Mucosa of stomach (tissue), 1 donor: ENCODE data around the gene GRB7.
"Not testable (repeated sequence)": the region's sequence is repeated elsewhere in the genome, so short reads cannot be mapped to it uniquely, and the experiment has no call there.

ENCODE experiments used
- H3K27me3 ChIP-seq: one replicate; pipeline ENCODE4 v1.7.0; 2013; ENCODE audit warnings: mild to moderate bottlenecking, low read length; ENCODE audit not compliant: control insufficient read depth, insufficient read depth
- H3K36me3 ChIP-seq: one replicate; pipeline ENCODE4 v1.7.0; 2013; ENCODE audit warnings: low read length; ENCODE audit not compliant: control insufficient read depth, insufficient read depth
- H3K4me1 ChIP-seq: one replicate; pipeline ENCODE4 v1.7.0; 2013; ENCODE audit warnings: mild to moderate bottlenecking, low read length; ENCODE audit not compliant: control insufficient read depth, insufficient read depth
- H3K4me3 ChIP-seq: one replicate; pipeline ENCODE4 v1.7.0; 2013; ENCODE audit warnings: low read length
- H3K9ac ChIP-seq: one replicate; pipeline ENCODE4 v1.7.0; 2013; ENCODE audit warnings: mild to moderate bottlenecking, low read length, moderate library complexity
- H3K9me3 ChIP-seq: one replicate; pipeline ENCODE4 v1.7.0; 2013; ENCODE audit warnings: mild to moderate bottlenecking, low read length, moderate library complexity; ENCODE audit not compliant: control insufficient read depth
- donor health status: Pancreatic carcinoma.

Gene GRB7

GRCh38 chr17:39737760-39738567 lies at the start of gene GRB7:
GRB7 (plus strand) TSS chr17:39737938; CDS start chr17:39742302, 4,364 bp downstream.
- H3K27me3 ChIP-seq: peaks cover 15% of the 10 kb centered on the region
- H3K9me3 ChIP-seq: no peaks in the 10 kb centered on the region
- H3K9ac ChIP-seq: peak within 1 kb of the TSS; percentile 93
- peak within 1 kb of the TSS; percentile 71 for H3K4me3 ChIP-seq
- no peaks in the 10 kb centered on the region for H3K36me3 ChIP-seq
- peaks cover 34% of the 10 kb centered on the region for H3K4me1 ChIP-seq

- Histone ChIP-seq H3K27me3 (no peaks in the 10 kb centered on the region), H3K4me1 (peaks cover 21% of the 10 kb centered on the region), H3K36me3 (no peaks in the 10 kb centered on the region), H3K9ac (peak overlapping the region; percentile 77), H3K4me3 (peak overlapping the region; percentile 62), H3K9me3 (no peaks in the 10 kb centered on the region)
Observed at GRCh38 chr17:39688475-39688835, 49.3 kb upstream of the GRB7 start.

- Histone ChIP-seq H3K36me3 (no peaks in the 10 kb centered on the region), H3K4me3 (no peak overlapping the region), H3K9ac (peak overlapping the region; percentile 77), H3K9me3 (no peaks in the 10 kb centered on the region), H3K27me3 (no peaks in the 10 kb centered on the region), H3K4me1 (peaks cover 21% of the 10 kb centered on the region)
Observed at GRCh38 chr17:39688945-39689344, 48.8 kb upstream of the GRB7 start.

GRCh38 chr17:39694593-39694992 lies 43.1 kb upstream of the GRB7 start:
- Histone ChIP-seq H3K9me3 (no peaks in the 10 kb centered on the region), H3K36me3 (no peaks in the 10 kb centered on the region), H3K4me3 (no peak overlapping the region), H3K4me1 (peaks cover 5% of the 10 kb centered on the region), H3K9ac (no peak overlapping the region), H3K27me3 (no peaks in the 10 kb centered on the region)

GRCh38 chr17:39695089-39695474 lies 42.7 kb upstream of the GRB7 start:
- Histone ChIP-seq H3K36me3 (no peaks in the 10 kb centered on the region), H3K4me1 (peaks cover 6% of the 10 kb centered on the region), H3K27me3 (no peaks in the 10 kb centered on the region), H3K4me3 (no peak overlapping the region), H3K9ac (no peak overlapping the region), H3K9me3 (no peaks in the 10 kb centered on the region)

GRCh38 chr17:39696731-39697130 lies 41.0 kb upstream of the GRB7 start:
- Histone ChIP-seq H3K4me1 (peaks cover 8% of the 10 kb centered on the region), H3K9me3 (no peaks in the 10 kb centered on the region), H3K27me3 (no peaks in the 10 kb centered on the region), H3K9ac (no peak overlapping the region), H3K36me3 (no peaks in the 10 kb centered on the region), H3K4me3 (no peak overlapping the region)

- no peak overlapping the region for H3K9ac ChIP-seq
- H3K4me3 ChIP-seq: no peak overlapping the region
- H3K36me3 ChIP-seq: no peaks in the 10 kb centered on the region
- no peaks in the 10 kb centered on the region for H3K27me3 ChIP-seq
- H3K9me3 ChIP-seq: no peaks in the 10 kb centered on the region
- peaks cover 20% of the 10 kb centered on the region for H3K4me1 ChIP-seq
Observed at GRCh38 chr17:39697961-39698360, 39.8 kb upstream of the GRB7 start.

GRCh38 chr17:39699157-39699817 lies 38.5 kb upstream of the GRB7 start:
- Histone ChIP-seq H3K4me1 (peaks cover 34% of the 10 kb centered on the region), H3K4me3 (peak overlapping the region; percentile 50), H3K9ac (peak overlapping the region; percentile 93)
- H3K27me3 ChIP-seq, H3K9me3 ChIP-seq, H3K36me3 ChIP-seq: not testable (repeated sequence)

- H3K4me1 ChIP-seq: peaks cover 39% of the 10 kb centered on the region
- peak within 1 kb of the TSS; percentile 93 for H3K9ac ChIP-seq
- H3K27me3 ChIP-seq: no peaks in the 10 kb centered on the region
- H3K36me3 ChIP-seq: no peaks in the 10 kb centered on the region
- H3K4me3 ChIP-seq: peak within 1 kb of the TSS; percentile 81
- no peaks in the 10 kb centered on the region for H3K9me3 ChIP-seq
Observed at GRCh38 chr17:39699818-39700147, 38.0 kb upstream of the GRB7 start, which contains the start of gene ERBB2. ERBB2 (plus strand) TSS chr17:39700064; CDS start chr17:39700239, 175 bp downstream.

- no peaks in the 10 kb centered on the region for H3K9me3 ChIP-seq
- peaks cover 44% of the 10 kb centered on the region for H3K4me1 ChIP-seq
- no peaks in the 10 kb centered on the region for H3K36me3 ChIP-seq
- no peaks in the 10 kb centered on the region for H3K27me3 ChIP-seq
- peak overlapping the region; percentile 81 for H3K4me3 ChIP-seq
- H3K9ac ChIP-seq: peak overlapping the region; percentile 93
Observed at GRCh38 chr17:39700148-39700987, 37.4 kb upstream of the GRB7 start.

- H3K9ac ChIP-seq: peak overlapping the region; percentile 93
- no peaks in the 10 kb centered on the region for H3K9me3 ChIP-seq
- peak overlapping the region; percentile 81 for H3K4me3 ChIP-seq
- H3K4me1 ChIP-seq: peaks cover 53% of the 10 kb centered on the region
- no peaks in the 10 kb centered on the region for H3K27me3 ChIP-seq
- no peaks in the 10 kb centered on the region for H3K36me3 ChIP-seq
Observed at GRCh38 chr17:39701012-39701783, 36.5 kb upstream of the GRB7 start.
